A204.1 (cell line): ENCODE measurements around the gene DIP2C.
"Not testable (repeated sequence)": the region's sequence is repeated elsewhere in the genome, so short reads cannot be mapped to it uniquely, and the experiment has no call there.

Source experiments
- FAIRE-seq: peaks from 2 replicates; lab custom pipeline; 2012; peaks lifted over from hg19 to GRCh38; lab: Jason Lieb, UNC

Gene DIP2C

DNA sequence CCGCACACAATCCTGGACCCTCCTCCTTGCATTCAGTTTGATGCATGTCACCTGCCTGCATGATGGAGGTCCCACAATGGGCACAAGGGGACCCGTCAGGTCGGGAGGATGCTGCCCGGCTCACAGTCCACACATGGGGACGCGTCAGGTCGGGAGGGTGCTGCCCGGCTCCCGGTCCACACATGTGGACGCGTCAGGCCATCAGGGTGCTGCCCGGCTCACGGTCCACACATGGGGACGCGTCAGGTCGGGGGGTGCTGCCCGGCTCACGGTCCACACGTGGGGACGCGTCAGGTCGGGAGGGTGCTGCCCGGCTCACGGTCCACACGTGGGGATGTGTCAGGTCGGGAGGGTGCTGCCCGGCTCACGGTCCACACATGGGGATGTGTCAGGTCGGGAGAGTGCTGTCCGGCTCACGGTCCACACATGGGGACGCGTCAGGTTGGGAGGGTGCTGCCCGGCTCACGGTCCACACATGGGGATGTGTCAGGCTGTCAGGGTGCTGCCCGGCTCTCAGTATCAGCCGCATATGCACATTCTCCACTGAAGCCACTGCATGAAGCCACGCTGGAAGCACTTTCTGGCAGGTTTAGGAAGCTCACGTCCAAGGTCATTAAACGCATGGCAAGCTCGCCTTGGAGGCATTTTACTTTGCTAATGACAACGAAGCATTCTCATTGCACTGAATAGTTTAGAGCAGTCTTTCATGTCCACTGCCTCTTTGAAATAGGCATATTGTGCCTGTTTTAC lies 50.3 kb downstream of the DIP2C start:
- no peak for FAIRE-seq

DNA sequence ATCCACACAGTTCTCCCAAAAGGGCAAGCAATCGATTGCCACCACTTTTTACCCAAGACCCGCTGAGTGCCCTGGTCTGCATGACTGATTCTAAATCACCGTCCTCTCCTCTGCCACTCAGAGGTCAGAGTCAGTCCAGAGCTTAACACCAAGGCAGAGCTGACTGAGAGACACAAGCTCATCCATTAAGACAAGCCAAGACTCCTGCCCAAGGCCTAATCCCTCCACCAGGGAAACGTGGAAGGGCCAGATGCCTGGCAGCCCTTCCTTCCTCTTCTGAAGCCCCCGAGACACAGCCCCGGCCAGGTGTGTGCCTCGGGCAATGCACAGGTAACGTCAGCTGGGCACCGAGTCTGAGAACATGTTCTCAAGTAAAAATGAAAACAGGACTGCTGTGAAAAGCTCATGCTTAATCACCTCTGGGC lies 51.7 kb downstream of the DIP2C start:
- no peak for FAIRE-seq

GRCh38 chr10:637221-637620 lies 52.2 kb downstream of the DIP2C start:
- no peak for FAIRE-seq

GRCh38 chr10:636769-637168 lies 52.7 kb downstream of the DIP2C start:
- FAIRE-seq: no peak

- FAIRE-seq: no peak
Measured at GRCh38 chr10:636016-636730, 53.3 kb downstream of the DIP2C start.

DNA sequence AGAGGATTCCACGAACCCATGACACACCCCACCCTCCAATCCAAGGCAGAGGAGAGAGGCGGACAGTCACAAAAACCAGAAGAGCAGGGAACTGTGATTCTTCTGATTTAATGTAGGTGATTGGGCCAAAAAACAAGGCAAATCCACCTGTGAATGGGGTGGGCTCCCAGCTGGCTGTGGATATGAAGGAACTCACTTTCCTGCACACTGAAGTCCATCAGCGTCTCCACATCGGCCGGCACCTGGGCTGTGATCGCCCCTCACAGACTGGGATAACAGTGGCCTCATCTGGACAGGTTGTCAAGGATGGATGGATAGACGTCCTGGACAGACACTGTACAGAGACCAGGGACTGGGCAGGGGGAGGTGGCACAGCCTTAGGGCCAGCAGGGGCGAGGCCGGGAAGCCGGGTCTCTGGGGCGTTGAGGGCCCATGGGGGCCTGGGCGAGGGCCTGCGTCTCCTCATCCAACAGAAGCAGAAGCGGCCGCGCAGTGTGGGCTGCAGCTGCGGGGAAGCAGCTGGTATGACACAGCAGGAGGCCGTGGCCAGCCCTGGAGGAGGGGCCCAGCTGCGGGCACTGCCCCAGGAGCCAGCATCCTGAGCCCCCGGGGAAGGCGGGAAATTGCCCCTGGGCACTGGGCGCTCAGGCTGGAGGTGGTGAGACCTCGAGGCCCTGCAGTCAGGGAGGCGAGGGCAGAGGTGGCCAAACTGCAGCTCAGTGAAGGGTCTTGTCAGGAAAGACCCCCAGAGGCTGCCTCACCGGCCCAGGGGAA lies 54.2 kb downstream of the DIP2C start:
- FAIRE-seq: no peak

DNA sequence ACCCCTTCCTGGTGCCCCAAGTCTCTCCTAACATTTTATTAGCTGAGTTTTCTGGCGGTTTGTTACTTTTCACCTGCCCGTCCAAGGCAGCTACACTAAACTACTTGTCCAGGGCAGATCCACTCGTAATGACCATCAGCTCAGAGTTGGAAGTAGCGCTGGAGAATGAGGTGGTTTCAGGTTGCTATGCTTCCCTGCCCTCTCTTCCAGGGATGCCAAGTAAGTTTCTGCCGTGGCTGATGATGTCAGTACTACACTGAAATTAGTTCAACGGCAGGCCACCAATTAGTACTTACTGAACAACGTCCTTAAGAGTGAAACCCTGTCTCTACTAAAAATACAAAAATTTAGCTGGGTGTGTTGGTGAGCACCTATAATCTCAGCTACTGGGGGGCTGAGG lies 55.2 kb downstream of the DIP2C start:
- FAIRE-seq: no peak

DNA sequence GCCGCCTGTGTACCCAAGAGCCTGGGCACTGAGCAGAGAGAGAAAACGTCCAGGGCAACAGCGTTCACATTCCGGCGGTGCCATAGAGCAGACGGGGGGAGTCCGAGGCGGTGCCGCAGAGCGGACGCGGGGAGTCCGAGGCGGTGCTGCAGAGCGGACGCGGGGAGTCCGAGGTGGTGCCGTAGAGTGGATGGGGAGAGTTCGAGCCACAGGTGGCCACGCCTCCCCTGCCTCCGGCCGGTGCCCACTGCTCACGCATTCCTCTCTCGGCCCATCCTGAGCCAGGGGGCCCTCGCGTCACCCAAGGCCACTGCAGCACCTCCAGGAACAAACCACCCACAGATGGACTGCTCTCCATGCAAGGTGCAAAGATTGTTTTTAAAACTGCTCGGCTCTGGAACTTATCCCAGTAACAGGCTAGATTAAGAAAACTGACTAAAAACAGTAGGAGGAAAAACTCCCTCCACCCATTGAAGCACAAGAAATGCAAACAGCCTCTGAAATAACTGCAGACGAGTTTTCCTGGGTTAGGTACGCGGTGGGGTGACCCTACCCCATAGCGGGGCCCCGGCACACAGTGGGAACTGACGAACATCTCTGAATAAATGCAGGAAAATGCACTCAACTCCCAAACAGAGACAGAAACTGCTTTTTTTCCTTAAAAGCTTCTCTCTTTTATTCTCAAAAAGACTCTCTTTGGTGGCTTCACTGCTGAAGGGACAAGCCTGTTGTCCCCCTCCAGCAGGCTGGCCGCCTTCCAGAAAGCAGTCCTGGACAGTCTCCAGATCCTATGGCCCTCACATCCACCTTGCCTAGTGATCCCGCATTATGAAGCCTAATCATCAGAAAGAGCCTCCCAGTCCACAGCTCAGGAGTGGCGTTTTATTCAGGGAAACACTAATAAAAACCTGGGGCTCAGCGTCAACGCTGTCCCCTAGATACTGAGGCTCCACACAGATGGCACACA lies 55.9 kb downstream of the DIP2C start:
- FAIRE-seq: no peak

DNA sequence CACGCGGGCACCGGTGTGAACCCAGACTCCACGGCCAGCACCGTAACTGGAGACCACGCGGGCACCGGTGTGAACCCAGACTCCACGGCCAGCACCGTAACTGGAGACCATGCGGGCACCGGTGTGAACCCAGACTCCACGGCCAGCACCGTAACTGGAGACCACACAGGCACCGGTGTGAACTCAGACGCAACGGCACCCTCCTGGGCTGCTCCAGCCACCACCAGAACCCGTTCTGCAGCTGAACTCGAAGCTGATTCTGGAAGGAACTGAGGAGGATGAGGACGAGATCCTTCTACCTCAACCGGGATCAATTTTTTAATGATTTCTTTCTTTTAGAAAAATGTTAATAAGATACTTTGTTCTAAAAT lies 56.7 kb downstream of the DIP2C start:
- FAIRE-seq: not testable (repeated sequence)

DNA sequence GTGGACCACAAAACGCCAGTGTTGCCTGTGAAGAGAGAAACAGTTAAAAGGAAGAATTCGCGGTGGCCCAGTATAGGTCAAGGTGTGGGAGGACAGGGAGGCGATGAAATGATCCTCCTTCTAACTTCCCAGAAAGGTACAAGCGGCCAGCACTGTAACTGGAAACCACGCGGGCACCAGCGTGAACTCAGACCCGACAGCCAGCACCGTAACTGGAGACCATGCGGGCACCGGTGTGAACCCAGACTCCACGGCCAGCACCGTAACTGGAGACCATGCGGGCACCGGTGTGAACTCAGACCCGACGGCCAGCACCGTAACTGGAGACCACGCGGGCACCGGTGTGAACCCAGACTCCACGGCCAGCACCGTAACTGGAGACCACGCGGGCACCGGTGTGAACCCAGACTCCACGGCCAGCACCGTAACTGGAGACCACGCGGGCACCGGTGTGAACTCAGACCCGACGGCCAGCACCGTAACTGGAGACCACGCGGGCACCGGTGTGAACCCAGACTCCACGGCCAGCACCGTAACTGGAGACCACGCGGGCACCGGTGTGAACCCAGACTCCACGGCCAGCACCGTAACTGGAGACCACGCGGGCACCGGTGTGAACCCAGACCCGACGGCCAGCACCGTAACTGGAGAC lies 57.2 kb downstream of the DIP2C start:
- FAIRE-seq: not testable (repeated sequence)

- no peak for FAIRE-seq
Measured at GRCh38 chr10:631266-631665, 58.2 kb downstream of the DIP2C start.

DNA sequence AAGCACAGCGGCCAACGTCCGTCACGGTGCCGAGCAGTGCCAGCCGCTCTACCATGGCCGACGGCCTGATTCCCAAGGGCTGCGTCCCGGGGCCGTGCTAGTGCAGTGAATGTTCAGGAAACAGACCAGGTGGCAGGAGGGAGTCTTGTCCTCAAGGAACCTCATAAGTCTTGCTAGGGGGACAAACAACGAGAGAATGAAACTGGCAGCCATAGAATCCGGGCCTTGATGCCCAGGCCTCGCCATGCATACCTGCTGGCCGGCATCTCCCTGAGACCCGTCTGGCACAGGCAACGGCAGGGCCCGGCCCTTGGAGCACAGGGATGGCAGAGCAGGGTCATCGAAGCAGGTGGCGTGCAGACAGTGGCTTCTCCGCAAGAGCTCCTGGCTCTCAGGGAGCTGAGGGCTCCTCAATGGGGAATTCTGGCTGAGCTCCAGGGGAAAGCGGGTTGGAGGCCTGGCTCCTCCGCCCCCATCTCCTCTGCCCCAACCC lies 58.8 kb downstream of the DIP2C start:
- no peak for FAIRE-seq

DNA sequence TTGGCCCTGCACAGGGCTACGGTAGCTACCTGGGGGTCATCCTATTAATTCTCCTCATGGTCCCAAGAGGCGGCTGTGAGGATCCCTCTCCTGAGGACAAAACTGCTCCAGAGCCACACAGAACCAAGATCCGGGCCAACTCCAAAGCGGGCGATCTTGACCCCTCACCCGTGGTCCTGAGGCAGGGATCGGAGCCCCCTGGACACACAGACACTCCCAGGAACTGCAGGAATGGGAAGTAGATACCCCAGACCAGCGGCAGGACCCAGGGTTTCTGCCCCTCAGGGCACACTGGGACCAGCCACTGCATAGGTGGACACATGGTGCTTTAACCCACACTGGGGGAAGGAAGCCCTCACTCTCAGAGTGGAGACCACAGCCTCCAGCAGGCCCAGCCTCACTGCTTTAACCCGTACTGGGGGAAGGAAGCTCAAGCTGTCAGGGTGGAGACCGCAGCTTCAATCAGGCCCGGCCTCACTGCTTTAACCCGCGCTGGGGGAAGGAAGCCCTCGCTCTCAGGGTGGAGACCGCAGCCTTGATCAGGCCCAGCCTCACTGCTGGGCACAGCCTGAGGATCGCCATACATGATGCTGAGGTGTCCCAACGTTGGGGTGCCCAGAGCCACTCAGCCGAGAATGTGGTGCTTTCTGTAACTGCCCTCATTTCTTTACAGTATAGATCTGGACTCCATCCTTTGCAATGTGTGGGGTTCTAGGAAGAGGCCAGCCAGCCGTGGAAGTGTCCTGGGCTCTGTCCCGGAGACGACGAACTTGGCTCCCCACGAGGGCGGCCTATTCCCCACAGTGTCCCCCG lies 60.1 kb downstream of the DIP2C start:
- FAIRE-seq: no peak

DNA sequence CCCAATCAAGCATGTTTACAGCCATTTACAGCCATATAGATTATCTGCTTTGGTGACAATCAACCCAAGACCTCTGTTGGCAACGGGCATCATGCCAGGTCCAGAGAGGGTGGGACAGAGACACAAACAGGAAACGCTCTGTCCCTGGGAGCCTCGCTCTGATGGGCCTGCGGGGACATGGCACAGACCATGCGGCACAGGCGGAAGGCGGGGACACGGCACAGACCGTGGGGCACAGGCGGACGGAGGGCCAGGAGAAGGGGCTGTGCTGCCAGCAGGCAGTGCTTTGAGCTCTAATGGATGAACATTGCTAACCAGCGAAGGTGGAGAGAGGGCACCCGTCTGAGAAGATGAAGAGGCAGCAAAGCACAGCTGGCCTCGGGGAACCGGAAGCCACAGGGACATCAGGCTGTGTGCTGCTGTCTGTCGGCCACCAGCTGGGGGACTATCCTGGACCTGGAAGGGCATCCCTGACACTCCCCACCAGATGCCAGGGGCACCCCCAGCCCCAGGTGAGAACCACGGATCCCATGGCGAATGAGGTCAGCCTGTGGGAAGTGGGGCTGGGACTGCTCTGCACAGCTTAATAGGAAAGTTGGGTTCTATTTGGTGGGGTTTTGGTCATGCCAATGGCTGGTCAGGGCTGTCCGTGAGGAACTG lies 61.0 kb downstream of the DIP2C start:
- no peak for FAIRE-seq

- FAIRE-seq: no peak
Measured at GRCh38 chr10:627032-627992, 62.2 kb downstream of the DIP2C start.

DNA sequence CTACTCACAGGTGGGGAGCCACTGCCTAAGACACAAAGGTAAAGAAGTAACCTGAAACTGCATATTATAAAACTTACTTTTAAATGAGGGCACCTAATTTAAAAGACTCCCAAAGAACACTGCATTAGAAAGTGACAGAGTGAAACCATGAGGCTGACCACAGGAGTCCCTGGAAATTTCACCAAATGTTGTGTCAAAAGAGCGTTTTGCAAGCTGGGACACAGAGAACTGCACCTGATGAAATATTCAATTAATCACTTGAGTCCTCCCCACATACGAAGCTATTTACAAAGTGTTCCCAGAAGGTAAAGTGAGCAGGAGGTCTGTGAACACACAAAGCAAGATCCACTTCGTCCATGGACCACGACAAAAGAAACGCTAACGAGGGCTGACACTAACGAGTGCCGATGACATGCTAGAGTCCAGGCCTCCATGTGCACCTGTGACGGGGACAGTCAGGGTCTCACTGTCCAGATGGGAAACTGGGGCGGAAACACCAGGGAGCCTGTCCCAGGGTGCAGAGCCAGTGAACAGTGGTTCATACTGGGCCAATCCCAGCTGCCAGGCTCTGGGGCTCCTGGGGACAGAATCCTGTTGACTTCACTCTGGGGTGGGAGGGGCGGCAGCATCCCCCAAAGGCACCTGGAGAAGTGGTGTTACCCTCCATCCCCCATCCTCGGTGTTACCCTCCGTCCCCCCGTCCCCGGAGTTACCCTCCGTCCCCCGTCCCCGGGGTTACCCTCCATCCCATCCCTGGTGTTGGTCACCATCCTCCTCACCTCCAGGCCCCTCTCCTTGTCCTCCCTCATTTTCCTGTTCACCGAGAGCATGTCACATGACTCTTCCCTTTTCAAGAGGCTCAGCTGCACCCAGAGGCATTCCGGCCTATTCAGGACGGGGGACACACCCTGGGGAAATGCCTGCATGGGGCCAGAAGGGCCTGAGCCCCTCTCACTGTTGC lies 63.4 kb downstream of the DIP2C start:
- FAIRE-seq: no peak

DNA sequence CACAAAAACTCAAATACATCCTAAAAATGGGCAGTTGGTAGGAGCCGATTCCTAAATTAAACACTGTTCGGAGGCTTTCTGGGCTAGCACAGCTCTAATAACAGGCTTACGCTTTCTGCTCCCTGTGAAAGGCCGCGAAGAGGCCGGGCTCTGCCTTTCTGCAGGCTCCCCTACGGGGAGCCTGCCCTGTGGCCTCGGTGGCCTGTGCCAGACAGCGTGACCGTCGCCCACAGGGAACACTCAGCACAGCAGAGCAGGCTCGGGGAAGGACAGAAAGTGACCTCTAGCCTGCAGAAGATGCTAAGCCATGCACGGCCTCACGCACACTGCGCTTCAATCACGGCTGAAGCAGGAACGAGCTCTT lies 64.2 kb downstream of the DIP2C start:
- FAIRE-seq: no peak
